PC-3 (cell line): ENCODE measurements around the gene COLGALT1.

Source experiments
- CTCF ChIP-seq: fragments of 300-600 bp; sonication (generic); conservative IDR thresholded peaks from 2 replicates; pipeline ENCODE4 v1.5.1; 2017; ENCODE audit warnings: antibody characterized with exemption, low read depth, mild to moderate bottlenecking, low read length
- EZH2 ChIP-seq: fragments of 300-600 bp; sonication (generic); IDR thresholded peaks from one replicate; pipeline ENCODE4 v1.6.1; 2017; ENCODE audit warnings: antibody characterized with exemption, mild to moderate bottlenecking, low read length; ENCODE audit not compliant: unreplicated experiment

- TF ChIP-seq EZH2 (no peak), CTCF (no peak)
Measured at GRCh38 chr19:17615889-17616685, 60.6 kb downstream of the COLGALT1 start.
